Mucosa of gallbladder (tissue), 1 donor: ENCODE results near the gene KCTD1. TPM values are rescaled to one million over a fixed set of nuclear protein-coding genes. Genes with fewer than 3 reads are reported as not detected.

Experiments used
- DNase-seq: peaks from one replicate; pipeline ENCODE4 v3.0.0-alpha.2; 2020; ENCODE audit warnings: low spot score
- total RNA-seq: library from RNA; stranded (reverse); gene quantifications from one replicate; pipeline ENCODE4 v1.2.1, GENCODE V29; 2021
- donor health status: DM: no; HTN: no; CAD: no.

KCTD1 gene
- total RNA-seq, 1 donor from 2014 or later = 21.4 TPM

- DNase-seq = peak; percentile 41
Observed at GRCh38 chr18:26549263-26550094, 1.1 kb upstream of the KCTD1 start.

- peak; percentile 78 for DNase-seq
Observed at GRCh38 chr18:26547646-26548414, 523 bp downstream of the KCTD1 start.

GRCh38 chr18:26546875-26547645 lies 1.3 kb downstream of the KCTD1 start:
- DNase-seq = no peak

- no peak for DNase-seq
Observed at GRCh38 chr18:26546170-26546874, 2.0 kb downstream of the KCTD1 start.

- DNase-seq = no peak
Observed at GRCh38 chr18:26545335-26546123, 2.8 kb downstream of the KCTD1 start.

GRCh38 chr18:26544451-26544850 lies 3.9 kb downstream of the KCTD1 start:
- DNase-seq = no peak

GRCh38 chr18:26543373-26543772 lies 5.0 kb downstream of the KCTD1 start:
- no peak for DNase-seq

- DNase-seq = no peak
Observed at GRCh38 chr18:26540043-26540628, 8.2 kb downstream of the KCTD1 start.

- DNase-seq = no peak
Observed at GRCh38 chr18:26538524-26538923, 9.8 kb downstream of the KCTD1 start.

GRCh38 chr18:26536664-26537063 lies 11.7 kb downstream of the KCTD1 start:
- DNase-seq = no peak

- no peak for DNase-seq
Observed at GRCh38 chr18:26536032-26536431, 12.3 kb downstream of the KCTD1 start.

GRCh38 chr18:26535630-26536029 lies 12.7 kb downstream of the KCTD1 start:
- DNase-seq = no peak

- DNase-seq = no peak
Observed at GRCh38 chr18:26532367-26533340, 15.7 kb downstream of the KCTD1 start.

- DNase-seq = no peak
Observed at GRCh38 chr18:26531605-26532298, 16.6 kb downstream of the KCTD1 start.

GRCh38 chr18:26526966-26527234 lies 21.5 kb downstream of the KCTD1 start:
- no peak for DNase-seq

- no peak for DNase-seq
Observed at GRCh38 chr18:26526128-26526965, 22.0 kb downstream of the KCTD1 start.

- no peak for DNase-seq
Observed at GRCh38 chr18:26524504-26525351, 23.6 kb downstream of the KCTD1 start.
